ENCODE measurements around the gene FGFRL1. TPM values are rescaled to one million over a fixed set of nuclear protein-coding genes. Genes with fewer than 3 reads are reported as not detected.

FGFRL1 gene, protein sequence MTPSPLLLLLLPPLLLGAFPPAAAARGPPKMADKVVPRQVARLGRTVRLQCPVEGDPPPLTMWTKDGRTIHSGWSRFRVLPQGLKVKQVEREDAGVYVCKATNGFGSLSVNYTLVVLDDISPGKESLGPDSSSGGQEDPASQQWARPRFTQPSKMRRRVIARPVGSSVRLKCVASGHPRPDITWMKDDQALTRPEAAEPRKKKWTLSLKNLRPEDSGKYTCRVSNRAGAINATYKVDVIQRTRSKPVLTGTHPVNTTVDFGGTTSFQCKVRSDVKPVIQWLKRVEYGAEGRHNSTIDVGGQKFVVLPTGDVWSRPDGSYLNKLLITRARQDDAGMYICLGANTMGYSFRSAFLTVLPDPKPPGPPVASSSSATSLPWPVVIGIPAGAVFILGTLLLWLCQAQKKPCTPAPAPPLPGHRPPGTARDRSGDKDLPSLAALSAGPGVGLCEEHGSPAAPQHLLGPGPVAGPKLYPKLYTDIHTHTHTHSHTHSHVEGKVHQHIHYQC
- total RNA-seq (ENCODE audit: unreplicated experiment): 5.2 TPM
- long read RNA-seq: 0 reads

DNA sequence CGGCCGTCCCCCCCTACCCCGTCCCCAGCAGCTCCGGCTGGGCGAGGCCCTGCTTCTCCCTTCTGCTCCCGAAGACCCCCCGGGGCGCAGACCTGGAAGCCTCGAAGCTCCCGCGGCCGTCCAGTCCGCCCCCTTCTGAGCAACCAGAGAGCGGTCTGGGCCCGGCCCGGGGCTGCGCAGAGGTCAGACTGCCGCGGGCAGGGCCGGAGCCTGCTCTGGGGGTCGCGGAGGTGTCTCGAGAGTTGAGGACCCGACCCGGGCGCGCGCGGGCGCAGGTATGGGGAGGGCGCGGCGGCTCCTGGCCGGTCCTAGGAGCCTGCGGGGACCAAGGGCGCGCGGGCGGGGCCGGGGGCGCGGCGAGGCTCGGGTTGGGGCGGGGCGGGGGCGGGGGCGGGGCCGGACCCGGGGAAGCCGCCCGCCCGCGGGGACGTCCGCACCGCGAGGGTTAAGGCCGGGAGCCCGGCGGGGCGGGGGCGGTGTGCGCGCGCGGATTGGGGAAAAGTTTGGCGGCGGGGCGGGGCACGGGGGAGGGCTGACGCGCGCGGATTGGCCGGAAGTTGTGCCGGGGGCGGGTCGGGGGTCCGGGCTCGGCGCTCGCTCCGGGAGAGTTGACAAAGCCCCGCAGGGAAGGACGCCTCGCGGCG is at the start of gene FGFRL1:
TSS of gene FGFRL1 (plus strand) at position 605 of the 644 bp plus-strand sequence. CDS start 860 bp downstream, outside the sequence.
- no peak within 1 kb of the TSS for H3K4me3 Mint-ChIP-seq (ENCODE audit: unreplicated experiment)
- DNase-seq (ENCODE audit: low spot score): peak; percentile 76
- H3K9me3 Mint-ChIP-seq (ENCODE audit: unreplicated experiment): no peaks in the 10 kb centered on the region
- H3K4me1 Mint-ChIP-seq (ENCODE audit: unreplicated experiment): no peaks in the 10 kb centered on the region
- peaks cover 30% of the 10 kb centered on the region for H3K27me3 Mint-ChIP-seq (ENCODE audit: unreplicated experiment)
- TF ChIP-seq, protein P1, sequence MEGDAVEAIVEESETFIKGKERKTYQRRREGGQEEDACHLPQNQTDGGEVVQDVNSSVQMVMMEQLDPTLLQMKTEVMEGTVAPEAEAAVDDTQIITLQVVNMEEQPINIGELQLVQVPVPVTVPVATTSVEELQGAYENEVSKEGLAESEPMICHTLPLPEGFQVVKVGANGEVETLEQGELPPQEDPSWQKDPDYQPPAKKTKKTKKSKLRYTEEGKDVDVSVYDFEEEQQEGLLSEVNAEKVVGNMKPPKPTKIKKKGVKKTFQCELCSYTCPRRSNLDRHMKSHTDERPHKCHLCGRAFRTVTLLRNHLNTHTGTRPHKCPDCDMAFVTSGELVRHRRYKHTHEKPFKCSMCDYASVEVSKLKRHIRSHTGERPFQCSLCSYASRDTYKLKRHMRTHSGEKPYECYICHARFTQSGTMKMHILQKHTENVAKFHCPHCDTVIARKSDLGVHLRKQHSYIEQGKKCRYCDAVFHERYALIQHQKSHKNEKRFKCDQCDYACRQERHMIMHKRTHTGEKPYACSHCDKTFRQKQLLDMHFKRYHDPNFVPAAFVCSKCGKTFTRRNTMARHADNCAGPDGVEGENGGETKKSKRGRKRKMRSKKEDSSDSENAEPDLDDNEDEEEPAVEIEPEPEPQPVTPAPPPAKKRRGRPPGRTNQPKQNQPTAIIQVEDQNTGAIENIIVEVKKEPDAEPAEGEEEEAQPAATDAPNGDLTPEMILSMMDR (IDR thresholded peaks at IDR 0.05; ENCODE audit: unreplicated experiment): no peak
- H3K27ac Mint-ChIP-seq (ENCODE audit: unreplicated experiment): no peak within 1 kb of the TSS
- peaks cover 8% of the 10 kb centered on the region for H3K36me3 Mint-ChIP-seq (ENCODE audit: low read depth, unreplicated experiment)

DNA sequence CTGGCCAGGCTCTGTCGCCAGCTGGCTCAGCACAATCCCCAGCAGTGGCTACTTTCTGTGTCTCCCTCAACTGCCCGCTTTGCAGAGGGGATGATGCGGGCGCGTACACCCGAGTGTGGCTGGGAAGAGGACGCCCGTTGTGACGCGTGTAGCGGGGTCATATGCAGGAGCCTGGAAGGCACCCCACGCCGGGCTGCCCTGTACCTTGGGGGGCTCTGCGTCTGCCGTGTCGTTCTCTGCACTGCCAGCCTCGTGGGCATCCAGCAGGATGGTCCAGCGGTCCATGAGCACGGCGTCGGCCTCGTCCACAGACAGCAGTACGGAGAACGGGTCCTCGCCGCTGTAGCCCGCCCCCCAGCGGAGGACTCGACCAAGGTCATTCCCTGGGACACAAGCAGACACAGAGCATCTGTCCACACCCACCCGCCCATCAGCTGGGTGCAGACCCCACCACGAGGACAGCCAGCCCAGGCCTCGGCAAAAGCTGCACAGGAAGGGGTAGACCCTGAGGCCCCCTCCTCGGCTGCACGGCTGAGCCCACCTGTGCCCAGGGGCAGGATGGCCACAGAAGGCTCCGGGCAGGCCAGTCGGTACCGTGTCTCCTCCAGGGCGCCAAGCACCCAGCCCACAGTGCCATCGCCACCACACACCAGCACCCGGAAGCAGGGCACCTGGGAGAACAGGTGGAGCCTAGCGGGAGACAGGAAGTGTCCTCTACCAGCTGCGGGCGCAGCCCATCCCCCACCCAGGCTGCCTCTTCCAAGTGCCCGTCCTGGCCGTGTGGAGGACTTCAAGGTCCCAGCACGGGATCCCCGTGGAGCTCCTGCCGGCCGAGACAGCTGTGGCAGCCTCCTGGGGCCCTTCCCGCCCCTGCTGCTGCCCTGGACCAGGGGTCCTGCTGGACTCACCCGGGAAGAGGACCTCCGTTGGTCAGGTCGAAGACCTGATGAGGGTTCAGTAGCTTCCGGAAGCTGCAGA is 48.9 kb upstream of the FGFRL1 start:
- H3K27ac Mint-ChIP-seq (ENCODE audit: unreplicated experiment): no peak overlapping the region
- TF ChIP-seq, protein P1 (IDR thresholded peaks at IDR 0.05; ENCODE audit: unreplicated experiment): no peak
- H3K27me3 Mint-ChIP-seq (ENCODE audit: unreplicated experiment): peaks cover 15% of the 10 kb centered on the region
- peaks cover 8% of the 10 kb centered on the region for H3K36me3 Mint-ChIP-seq (ENCODE audit: low read depth, unreplicated experiment)
- no peaks in the 10 kb centered on the region for H3K9me3 Mint-ChIP-seq (ENCODE audit: unreplicated experiment)
- H3K4me3 Mint-ChIP-seq (ENCODE audit: unreplicated experiment): no peak overlapping the region
- H3K4me1 Mint-ChIP-seq (ENCODE audit: unreplicated experiment): no peaks in the 10 kb centered on the region
- DNase-seq (ENCODE audit: low spot score): no peak

DNA sequence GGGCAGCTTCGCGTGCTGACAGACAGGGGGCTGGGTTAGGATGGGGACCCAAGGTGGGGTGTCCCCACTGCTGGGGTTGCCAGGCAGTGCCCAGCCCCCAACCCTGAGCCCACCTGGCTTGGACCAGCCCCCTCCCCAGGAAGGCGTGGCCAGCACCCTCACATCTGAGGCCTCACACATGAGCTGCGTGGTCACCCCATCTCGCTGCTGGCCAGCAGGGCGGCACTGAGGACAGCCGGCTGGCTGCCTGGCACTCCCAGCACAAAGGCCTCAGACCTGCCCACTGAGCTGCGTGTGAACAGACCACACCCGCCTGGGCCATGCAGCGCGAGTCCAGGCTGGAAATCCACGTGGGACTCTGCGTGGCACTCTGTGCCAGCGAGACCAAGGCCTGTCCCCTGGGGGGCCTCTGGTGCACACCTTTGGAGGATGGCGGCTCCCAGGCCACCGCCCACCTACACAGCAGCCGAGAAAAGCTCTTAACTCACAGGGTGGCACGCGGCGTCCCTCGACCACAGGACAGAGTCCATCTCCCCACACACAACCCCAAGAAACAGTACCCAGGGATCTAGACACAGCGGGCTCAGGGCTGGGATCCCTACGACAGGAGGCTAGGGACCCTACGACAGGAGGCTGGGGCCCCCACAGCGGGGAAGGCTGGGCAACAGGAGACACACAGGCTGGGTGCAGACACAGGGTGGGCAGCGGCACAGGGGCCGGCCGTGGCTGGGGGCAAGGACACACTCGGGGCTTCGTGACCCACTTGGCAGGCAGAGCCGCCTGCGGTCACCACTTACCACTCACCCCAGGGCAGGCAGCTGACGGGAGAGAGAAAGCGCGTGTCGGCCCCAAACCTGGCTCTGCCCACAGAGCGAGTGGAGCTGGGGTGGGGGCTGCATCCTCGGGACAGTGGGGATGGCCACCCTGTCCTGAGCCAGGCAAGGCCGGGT is 47.9 kb upstream of the FGFRL1 start:
- Mint-ChIP-seq H3K4me3 (ENCODE audit: unreplicated experiment) (no peak overlapping the region), H3K27me3 (ENCODE audit: unreplicated experiment) (peaks cover 15% of the 10 kb centered on the region), H3K27ac (ENCODE audit: unreplicated experiment) (no peak overlapping the region), H3K4me1 (ENCODE audit: unreplicated experiment) (no peaks in the 10 kb centered on the region), H3K36me3 (ENCODE audit: low read depth, unreplicated experiment) (peaks cover 7% of the 10 kb centered on the region), H3K9me3 (ENCODE audit: unreplicated experiment) (no peaks in the 10 kb centered on the region)
- DNase-seq (ENCODE audit: low spot score): no peak
- TF ChIP-seq, protein P1 (IDR thresholded peaks at IDR 0.05; ENCODE audit: unreplicated experiment): no peak

DNA sequence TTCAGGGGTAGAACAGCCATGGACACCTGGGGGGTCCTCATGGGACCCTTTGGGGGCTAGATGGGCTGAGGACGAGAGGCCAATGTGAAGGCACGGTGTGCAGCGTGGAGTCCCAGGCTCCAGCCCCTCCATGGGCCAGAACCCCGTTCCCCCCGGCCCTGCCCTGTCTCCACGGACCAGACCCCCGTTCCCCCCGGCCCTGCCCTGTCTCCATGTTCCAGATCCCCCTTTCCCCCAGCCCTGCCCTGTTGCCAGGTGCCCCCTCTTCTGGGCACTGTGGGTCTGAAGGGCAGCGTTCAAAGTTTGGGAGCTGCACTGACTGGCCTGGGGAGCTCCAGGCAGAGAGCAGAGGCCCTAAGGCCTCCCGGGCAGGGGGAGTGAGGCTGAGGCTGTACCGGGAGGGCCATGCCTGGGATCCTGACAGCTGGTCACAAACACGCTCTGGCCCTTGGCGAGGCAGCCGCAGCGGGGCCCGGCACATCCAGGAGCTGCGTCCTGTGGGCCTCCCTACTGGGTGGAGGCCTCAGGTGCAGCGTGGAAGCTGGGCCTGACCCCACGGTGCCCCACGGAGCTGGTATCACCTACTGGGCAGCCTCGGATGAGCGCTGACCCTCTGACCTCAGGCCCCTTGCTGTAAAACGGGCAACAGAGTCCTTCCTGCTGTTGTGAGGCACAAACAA is 46.9 kb upstream of the FGFRL1 start:
- H3K9me3 Mint-ChIP-seq (ENCODE audit: unreplicated experiment): no peaks in the 10 kb centered on the region
- H3K36me3 Mint-ChIP-seq (ENCODE audit: low read depth, unreplicated experiment): peaks cover 3% of the 10 kb centered on the region
- no peak overlapping the region for H3K27ac Mint-ChIP-seq (ENCODE audit: unreplicated experiment)
- no peak for DNase-seq (ENCODE audit: low spot score)
- H3K27me3 Mint-ChIP-seq (ENCODE audit: unreplicated experiment): peaks cover 13% of the 10 kb centered on the region
- no peak overlapping the region for H3K4me3 Mint-ChIP-seq (ENCODE audit: unreplicated experiment)
- TF ChIP-seq, protein P1 (IDR thresholded peaks at IDR 0.05; ENCODE audit: unreplicated experiment): no peak
- H3K4me1 Mint-ChIP-seq (ENCODE audit: unreplicated experiment): no peaks in the 10 kb centered on the region

Measured in endothelial cell (in vitro differentiated cells).